ENCODE results near the gene CUL7. TPM values are rescaled to one million over a fixed set of nuclear protein-coding genes. Genes with fewer than 3 reads are reported as not detected.
A peak's percentile ranks its signal among the peaks of the same experiment; 100 is the strongest.
"Not testable (repeated sequence)": the region's sequence is repeated elsewhere in the genome, so short reads cannot be mapped to it uniquely, and the experiment has no call there.

The CUL7 gene
- total RNA-seq, 1 experiment from 2014 or later = 8.2 TPM

- DNase-seq (ENCODE audit: extremely low read depth, low read depth) = no peak
Measured at GRCh38 chr6:43052225-43052841, 1.3 kb downstream of the CUL7 start.

GRCh38 chr6:43050981-43051380 is 2.7 kb downstream of the CUL7 start:
- DNase-seq (ENCODE audit: extremely low read depth, low read depth) = no peak

- DNase-seq (ENCODE audit: extremely low read depth, low read depth) = no peak
Measured at GRCh38 chr6:43047998-43048397, 5.7 kb downstream of the CUL7 start.

- no peak for DNase-seq (ENCODE audit: extremely low read depth, low read depth)
Measured at GRCh38 chr6:43045371-43045930, 8.2 kb downstream of the CUL7 start.

- no peak for DNase-seq (ENCODE audit: extremely low read depth, low read depth)
Measured at GRCh38 chr6:43043310-43043709, 10.3 kb downstream of the CUL7 start.

- DNase-seq (ENCODE audit: extremely low read depth, low read depth) = not testable (repeated sequence)
Measured at GRCh38 chr6:43041475-43041874, 12.2 kb downstream of the CUL7 start.

- no peak for DNase-seq (ENCODE audit: extremely low read depth, low read depth)
Measured at GRCh38 chr6:43040542-43041257, 13.0 kb downstream of the CUL7 start.

GRCh38 chr6:43038727-43039126 is 14.9 kb downstream of the CUL7 start:
- DNase-seq (ENCODE audit: extremely low read depth, low read depth) = no peak

- no peak for DNase-seq (ENCODE audit: extremely low read depth, low read depth)
Measured at GRCh38 chr6:43037706-43038105, 15.9 kb downstream of the CUL7 start.

GRCh38 chr6:43037197-43037596 is 16.5 kb downstream of the CUL7 start:
- no peak for DNase-seq (ENCODE audit: extremely low read depth, low read depth)

GRCh38 chr6:43036712-43037111 is 16.9 kb downstream of the CUL7 start:
- no peak for DNase-seq (ENCODE audit: extremely low read depth, low read depth)

GRCh38 chr6:43035495-43036194 is 18.0 kb downstream of the CUL7 start:
- DNase-seq (ENCODE audit: extremely low read depth, low read depth) = no peak

GRCh38 chr6:43034190-43034525 is 19.5 kb downstream of the CUL7 start:
- no peak for DNase-seq (ENCODE audit: extremely low read depth, low read depth)

- DNase-seq (ENCODE audit: extremely low read depth, low read depth) = no peak
Measured at GRCh38 chr6:43033496-43034189, 20.0 kb downstream of the CUL7 start.

GRCh38 chr6:43032326-43032725 is 21.3 kb downstream of the CUL7 start:
- DNase-seq (ENCODE audit: extremely low read depth, low read depth) = no peak

- DNase-seq (ENCODE audit: extremely low read depth, low read depth) = no peak
Measured at GRCh38 chr6:43029120-43029519, 24.5 kb downstream of the CUL7 start.

GRCh38 chr6:43026365-43026764 is 27.3 kb downstream of the CUL7 start:
- DNase-seq (ENCODE audit: extremely low read depth, low read depth) = no peak

GRCh38 chr6:43024436-43024835 is 29.2 kb downstream of the CUL7 start:
- no peak for DNase-seq (ENCODE audit: extremely low read depth, low read depth)

- DNase-seq (ENCODE audit: extremely low read depth, low read depth) = peak; percentile 46
Measured at GRCh38 chr6:43021270-43022047, 32.2 kb downstream of the CUL7 start, which contains the start of gene RRP36. RRP36 (plus strand) TSS chr6:43021623; CDS start chr6:43021655, 32 bp downstream.

- DNase-seq (ENCODE audit: extremely low read depth, low read depth) = no peak
Measured at GRCh38 chr6:43020847-43021246, 32.8 kb downstream of the CUL7 start.
